SKM-1 (cell line): Measurements from ENCODE around the gene RPL18A.

Experiments
- DNase-seq: peaks from one replicate; lab custom pipeline; 2025; ENCODE audit not compliant: unreplicated experiment; lab: John Stamatoyannopoulos, UW

RPL18A gene

GRCh38 chr19:17908244-17908643, 48.5 kb downstream of the RPL18A start:
- DNase-seq = no peak

- DNase-seq = no peak
Measured at GRCh38 chr19:17909003-17909732, 49.5 kb downstream of the RPL18A start.

GRCh38 chr19:17910791-17911360, 51.2 kb downstream of the RPL18A start:
- no peak for DNase-seq
